ENCODE data around the gene SEMA4F. TPM values are rescaled to one million over a fixed set of nuclear protein-coding genes. Genes with fewer than 3 reads are reported as not detected.

SEMA4F gene
- total RNA-seq, 1 donor from 2014 or later = 12.5 TPM

DNA sequence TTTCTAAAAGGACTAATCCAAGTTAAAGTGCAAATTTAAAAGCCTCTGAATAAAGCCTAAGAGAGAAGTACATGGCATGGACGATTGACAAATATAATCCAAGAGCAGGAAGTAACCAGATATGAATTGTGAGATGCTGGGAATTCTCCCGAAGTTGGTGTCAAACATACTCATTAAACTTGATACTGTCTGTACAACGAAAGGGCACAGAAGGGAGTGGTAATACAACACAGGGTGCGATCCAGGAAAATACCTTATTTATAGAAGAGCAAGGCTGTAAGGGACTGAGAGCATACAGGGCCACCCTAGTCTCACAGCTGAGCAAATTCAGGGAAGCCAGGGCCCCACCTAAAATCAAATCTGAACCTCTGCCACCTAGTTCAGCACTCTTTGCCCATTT, 41.6 kb downstream of the SEMA4F start:
- Mint-ChIP-seq H3K4me1 (ENCODE audit: low read depth, unreplicated experiment) (no peaks in the 10 kb centered on the region), H3K27ac (ENCODE audit: unreplicated experiment) (no peak overlapping the region), H3K4me3 (ENCODE audit: unreplicated experiment) (no peak overlapping the region), H3K27me3 (ENCODE audit: low read depth, unreplicated experiment) (peaks cover 15% of the 10 kb centered on the region), H3K36me3 (ENCODE audit: low read depth, unreplicated experiment) (no peaks in the 10 kb centered on the region), H3K9me3 (ENCODE audit: unreplicated experiment) (no peaks in the 10 kb centered on the region)
- H3K4me3 ChIP-seq (ENCODE audit: insufficient read depth, low read depth, low read length) = no peak overlapping the region
- no peaks in the 10 kb centered on the region for H3K4me1 ChIP-seq (ENCODE audit: insufficient read depth, low read length)
- H3K9me3 ChIP-seq (ENCODE audit: insufficient read depth, low read depth, low read length) = no peaks in the 10 kb centered on the region
- H3K36me3 ChIP-seq (ENCODE audit: insufficient read depth, low read length) = no peaks in the 10 kb centered on the region
- FAIRE-seq = no peak
- H3K79me2 ChIP-seq (ENCODE audit: insufficient read depth, low read length) = no peaks in the 10 kb centered on the region
- H3K27me3 ChIP-seq (ENCODE audit: insufficient read depth, low read length) = peaks cover 11% of the 10 kb centered on the region
- DNase-seq (ENCODE audit: low read depth) = no peak
- H4K20me1 ChIP-seq (ENCODE audit: insufficient read depth, low read length) = no peaks in the 10 kb centered on the region
- no peak overlapping the region for H3K9ac ChIP-seq (ENCODE audit: low read length)
- TF ChIP-seq CTCF (IDR thresholded peaks at IDR 0.05; ENCODE audit: insufficient read depth, low read depth, low read length) = no peak
- TF ChIP-seq EZH2 (IDR thresholded peaks at IDR 0.05; ENCODE audit: insufficient read depth, low read length) = no peak
- no peak overlapping the region for H3K4me2 ChIP-seq (ENCODE audit: low read length)
- no peak overlapping the region for H3K27ac ChIP-seq (ENCODE audit: low read depth, low read length)
- H2AFZ ChIP-seq (ENCODE audit: low read depth, low read length) = no peak overlapping the region

GRCh38 chr2:74696829-74697228, 42.8 kb downstream of the SEMA4F start:
- peaks cover 19% of the 10 kb centered on the region for H3K27me3 Mint-ChIP-seq (ENCODE audit: low read depth, unreplicated experiment)
- peaks cover 20% of the 10 kb centered on the region for H3K27me3 ChIP-seq (ENCODE audit: insufficient read depth, low read length)
- no peaks in the 10 kb centered on the region for H3K79me2 ChIP-seq (ENCODE audit: insufficient read depth, low read length)
- DNase-seq (ENCODE audit: low read depth) (peak; percentile 6), FAIRE-seq (no peak)
- H3K4me3 Mint-ChIP-seq (ENCODE audit: unreplicated experiment) = no peak overlapping the region
- no peaks in the 10 kb centered on the region for H3K4me1 Mint-ChIP-seq (ENCODE audit: low read depth, unreplicated experiment)
- no peak overlapping the region for H3K27ac ChIP-seq (ENCODE audit: low read depth, low read length)
- H3K27ac Mint-ChIP-seq (ENCODE audit: unreplicated experiment) = no peak overlapping the region
- no peak overlapping the region for H3K9ac ChIP-seq (ENCODE audit: low read length)
- no peak overlapping the region for H3K4me3 ChIP-seq (ENCODE audit: insufficient read depth, low read depth, low read length)
- no peaks in the 10 kb centered on the region for H3K9me3 ChIP-seq (ENCODE audit: insufficient read depth, low read depth, low read length)
- no peaks in the 10 kb centered on the region for H3K9me3 Mint-ChIP-seq (ENCODE audit: unreplicated experiment)
- no peak for TF ChIP-seq EZH2 (IDR thresholded peaks at IDR 0.05; ENCODE audit: insufficient read depth, low read length)
- no peak for TF ChIP-seq CTCF (IDR thresholded peaks at IDR 0.05; ENCODE audit: insufficient read depth, low read depth, low read length)
- H3K4me2 ChIP-seq (ENCODE audit: low read length) = no peak overlapping the region
- H2AFZ ChIP-seq (ENCODE audit: low read depth, low read length) = no peak overlapping the region
- no peaks in the 10 kb centered on the region for H4K20me1 ChIP-seq (ENCODE audit: insufficient read depth, low read length)
- no peaks in the 10 kb centered on the region for H3K36me3 ChIP-seq (ENCODE audit: insufficient read depth, low read length)
- H3K36me3 Mint-ChIP-seq (ENCODE audit: low read depth, unreplicated experiment) = no peaks in the 10 kb centered on the region
- H3K4me1 ChIP-seq (ENCODE audit: insufficient read depth, low read length) = no peaks in the 10 kb centered on the region

- TF ChIP-seq EZH2 (IDR thresholded peaks at IDR 0.05; ENCODE audit: insufficient read depth, low read length) (no peak), CTCF (IDR thresholded peaks at IDR 0.05; ENCODE audit: insufficient read depth, low read depth, low read length) (no peak)
- no peak overlapping the region for H3K27ac Mint-ChIP-seq (ENCODE audit: unreplicated experiment)
- no peaks in the 10 kb centered on the region for H3K79me2 ChIP-seq (ENCODE audit: insufficient read depth, low read length)
- H3K27me3 Mint-ChIP-seq (ENCODE audit: low read depth, unreplicated experiment) = peaks cover 22% of the 10 kb centered on the region
- FAIRE-seq (no peak), DNase-seq (ENCODE audit: low read depth) (no peak)
- H4K20me1 ChIP-seq (ENCODE audit: insufficient read depth, low read length) = no peaks in the 10 kb centered on the region
- no peaks in the 10 kb centered on the region for H3K4me1 ChIP-seq (ENCODE audit: insufficient read depth, low read length)
- H3K9ac ChIP-seq (ENCODE audit: low read length) = no peak overlapping the region
- no peaks in the 10 kb centered on the region for H3K36me3 ChIP-seq (ENCODE audit: insufficient read depth, low read length)
- H3K27me3 ChIP-seq (ENCODE audit: insufficient read depth, low read length) = peaks cover 14% of the 10 kb centered on the region
- H3K4me3 ChIP-seq (ENCODE audit: insufficient read depth, low read depth, low read length) = no peak overlapping the region
- no peak overlapping the region for H2AFZ ChIP-seq (ENCODE audit: low read depth, low read length)
- no peaks in the 10 kb centered on the region for H3K4me1 Mint-ChIP-seq (ENCODE audit: low read depth, unreplicated experiment)
- no peak overlapping the region for H3K4me2 ChIP-seq (ENCODE audit: low read length)
- no peak overlapping the region for H3K4me3 Mint-ChIP-seq (ENCODE audit: unreplicated experiment)
- no peak overlapping the region for H3K27ac ChIP-seq (ENCODE audit: low read depth, low read length)
- no peaks in the 10 kb centered on the region for H3K9me3 Mint-ChIP-seq (ENCODE audit: unreplicated experiment)
- H3K36me3 Mint-ChIP-seq (ENCODE audit: low read depth, unreplicated experiment) = peaks cover 1% of the 10 kb centered on the region
- H3K9me3 ChIP-seq (ENCODE audit: insufficient read depth, low read depth, low read length) = no peaks in the 10 kb centered on the region
Measured at GRCh38 chr2:74700643-74701372, 46.8 kb downstream of the SEMA4F start.

All from astrocyte (in vitro differentiated cells and primary cell).